ENCODE measurements around the gene GRIN3B. TPM values are rescaled to one million over a fixed set of nuclear protein-coding genes. Genes with fewer than 3 reads are reported as not detected.

GRIN3B gene
- total and polyA plus RNA-seq, 2 experiments from 2014 or later: 3.0 to 8.5 TPM

DNA sequence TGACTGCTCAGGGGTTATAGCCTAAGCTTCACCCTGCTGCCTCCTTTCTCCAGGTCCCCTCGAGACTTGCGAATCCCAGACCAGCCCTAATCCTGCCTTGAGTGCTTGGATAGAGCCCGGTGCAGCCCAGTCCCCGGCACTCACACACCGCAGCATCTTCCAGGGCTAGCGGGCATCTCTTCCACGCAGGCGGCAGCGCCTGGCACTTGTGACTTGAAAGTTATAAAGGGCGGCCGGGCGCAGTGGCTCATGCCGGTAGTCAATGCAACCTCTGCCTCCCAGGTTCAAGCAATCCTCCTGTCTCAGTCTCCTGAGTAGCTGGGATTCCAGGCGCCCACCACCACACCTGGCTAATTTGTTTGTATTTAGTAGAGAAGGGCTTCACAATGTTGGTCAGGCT lies 14.1 kb upstream of the GRIN3B start:
- Histone ChIP-seq H3K9me3 (ENCODE audit: low read depth) (no peaks in the 10 kb centered on the region), H3K4me1 (ENCODE audit: low read depth) (no peaks in the 10 kb centered on the region), H3K27ac (no peak overlapping the region)

DNA sequence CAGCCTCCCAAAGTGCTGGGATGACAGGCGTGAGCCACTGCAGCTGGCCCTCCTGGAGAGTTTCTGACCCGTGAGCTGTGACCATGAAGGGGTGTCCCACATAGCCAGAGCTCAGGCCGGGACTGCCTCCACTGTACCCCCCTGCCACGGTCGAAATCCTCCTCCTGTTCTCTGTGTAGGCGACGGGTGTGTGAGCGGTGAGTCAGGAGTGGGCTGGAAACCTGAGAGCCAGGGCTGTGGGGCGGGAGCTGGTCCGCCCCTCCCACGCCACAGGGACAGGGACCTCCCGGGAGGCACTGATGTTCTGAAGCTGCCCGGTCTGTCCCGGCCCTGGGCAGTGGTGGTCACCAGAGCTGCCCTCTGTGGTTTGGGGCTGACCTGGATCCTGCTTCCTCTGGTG lies 12.1 kb upstream of the GRIN3B start:
- no peaks in the 10 kb centered on the region for H3K4me1 ChIP-seq (ENCODE audit: low read depth)
- DNase-seq (ENCODE audit: low read depth in 1 of 2, low spot score in 1 of 2): no peak
- H3K9me3 ChIP-seq (ENCODE audit: low read depth): no peaks in the 10 kb centered on the region
- TF ChIP-seq, protein P1, sequence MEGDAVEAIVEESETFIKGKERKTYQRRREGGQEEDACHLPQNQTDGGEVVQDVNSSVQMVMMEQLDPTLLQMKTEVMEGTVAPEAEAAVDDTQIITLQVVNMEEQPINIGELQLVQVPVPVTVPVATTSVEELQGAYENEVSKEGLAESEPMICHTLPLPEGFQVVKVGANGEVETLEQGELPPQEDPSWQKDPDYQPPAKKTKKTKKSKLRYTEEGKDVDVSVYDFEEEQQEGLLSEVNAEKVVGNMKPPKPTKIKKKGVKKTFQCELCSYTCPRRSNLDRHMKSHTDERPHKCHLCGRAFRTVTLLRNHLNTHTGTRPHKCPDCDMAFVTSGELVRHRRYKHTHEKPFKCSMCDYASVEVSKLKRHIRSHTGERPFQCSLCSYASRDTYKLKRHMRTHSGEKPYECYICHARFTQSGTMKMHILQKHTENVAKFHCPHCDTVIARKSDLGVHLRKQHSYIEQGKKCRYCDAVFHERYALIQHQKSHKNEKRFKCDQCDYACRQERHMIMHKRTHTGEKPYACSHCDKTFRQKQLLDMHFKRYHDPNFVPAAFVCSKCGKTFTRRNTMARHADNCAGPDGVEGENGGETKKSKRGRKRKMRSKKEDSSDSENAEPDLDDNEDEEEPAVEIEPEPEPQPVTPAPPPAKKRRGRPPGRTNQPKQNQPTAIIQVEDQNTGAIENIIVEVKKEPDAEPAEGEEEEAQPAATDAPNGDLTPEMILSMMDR (IDR thresholded peaks at IDR 0.05; ENCODE audit: low read depth, low read length): no peak
- peaks cover 19% of the 10 kb centered on the region for H3K36me3 ChIP-seq
- H3K27ac ChIP-seq: no peak overlapping the region
- no peaks in the 10 kb centered on the region for H3K27me3 ChIP-seq
- H3K4me3 ChIP-seq: no peak overlapping the region

More for the DNA sequence above, 14.1 kb upstream of the GRIN3B start:
- DNase-seq (ENCODE audit: low read depth in 1 of 2, low spot score in 1 of 2): no peak
- Histone ChIP-seq H3K4me3 (no peak overlapping the region), H3K27me3 (no peaks in the 10 kb centered on the region), H3K36me3 (peaks cover 19% of the 10 kb centered on the region)
- TF ChIP-seq, protein P1 (IDR thresholded peaks at IDR 0.05; ENCODE audit: low read depth, low read length): no peak

DNA sequence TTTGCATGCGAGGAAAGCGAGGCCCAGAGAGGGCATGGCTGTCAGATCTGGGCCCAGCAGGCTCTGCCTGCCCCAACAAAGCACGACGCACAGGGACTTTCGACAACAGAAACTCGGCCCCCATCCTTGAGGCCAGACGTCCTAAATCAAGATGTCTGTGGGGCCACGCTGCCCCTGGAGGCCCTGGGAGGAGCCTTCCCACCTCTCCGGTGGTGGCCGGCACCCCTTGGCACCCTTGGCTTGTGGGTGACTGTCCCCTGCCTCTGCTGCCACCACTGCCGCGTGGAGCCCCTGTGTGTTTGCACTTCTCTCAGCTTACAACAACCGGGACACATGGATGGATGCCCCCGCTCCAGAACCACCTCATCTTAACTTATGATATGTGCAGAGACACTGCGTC lies 11.7 kb upstream of the GRIN3B start:
- Histone ChIP-seq H3K27ac (no peak overlapping the region), H3K27me3 (no peaks in the 10 kb centered on the region), H3K36me3 (peaks cover 19% of the 10 kb centered on the region), H3K4me1 (ENCODE audit: low read depth) (no peaks in the 10 kb centered on the region), H3K9me3 (ENCODE audit: low read depth) (no peaks in the 10 kb centered on the region), H3K4me3 (no peak overlapping the region)
- TF ChIP-seq, protein P1 (IDR thresholded peaks at IDR 0.05; ENCODE audit: low read depth, low read length): no peak
- DNase-seq (ENCODE audit: low read depth in 1 of 2, low spot score in 1 of 2): no peak

DNA sequence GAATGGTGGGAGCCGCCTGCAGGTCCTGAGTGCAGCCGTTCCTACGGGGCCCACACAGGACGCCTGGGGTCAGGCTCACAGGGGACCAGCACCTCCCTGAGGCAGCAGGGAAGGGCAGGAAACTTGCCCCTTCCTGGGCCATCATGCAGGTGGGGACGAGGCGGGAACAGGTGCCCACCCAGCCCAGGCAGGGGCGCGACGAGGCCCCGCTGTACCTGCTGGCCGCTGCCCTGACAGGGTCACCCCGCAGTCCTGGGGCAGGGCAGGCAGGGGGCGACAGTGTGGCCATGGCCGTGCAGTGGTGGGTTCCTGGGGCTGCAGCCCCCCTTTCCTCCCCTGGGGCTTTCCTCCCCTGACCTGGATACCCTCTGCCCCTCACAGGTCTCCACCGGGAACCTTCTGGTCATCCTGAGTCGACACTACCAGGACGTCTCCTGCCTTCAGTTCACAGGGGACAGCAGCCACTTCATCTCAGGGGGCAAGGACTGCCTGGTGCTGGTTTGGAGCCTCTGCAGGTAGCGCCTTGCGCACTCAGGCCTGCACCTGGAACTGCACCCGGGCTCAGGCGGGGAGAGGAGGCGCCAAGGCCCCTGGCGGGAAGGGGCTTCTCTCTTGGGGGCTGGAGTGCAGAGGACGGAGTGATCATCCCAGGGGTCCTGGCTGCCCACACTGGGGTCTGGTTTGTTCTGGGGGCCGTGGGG lies 10.7 kb upstream of the GRIN3B start:
- Histone ChIP-seq H3K27ac (no peak overlapping the region), H3K36me3 (peaks cover 19% of the 10 kb centered on the region), H3K4me3 (no peak overlapping the region), H3K9me3 (ENCODE audit: low read depth) (no peaks in the 10 kb centered on the region), H3K4me1 (ENCODE audit: low read depth) (no peaks in the 10 kb centered on the region), H3K27me3 (no peaks in the 10 kb centered on the region)
- TF ChIP-seq, protein P1 (IDR thresholded peaks at IDR 0.05; ENCODE audit: low read depth, low read length): peak; percentile 29
- no peak for DNase-seq (ENCODE audit: low read depth in 1 of 2, low spot score in 1 of 2)

DNA sequence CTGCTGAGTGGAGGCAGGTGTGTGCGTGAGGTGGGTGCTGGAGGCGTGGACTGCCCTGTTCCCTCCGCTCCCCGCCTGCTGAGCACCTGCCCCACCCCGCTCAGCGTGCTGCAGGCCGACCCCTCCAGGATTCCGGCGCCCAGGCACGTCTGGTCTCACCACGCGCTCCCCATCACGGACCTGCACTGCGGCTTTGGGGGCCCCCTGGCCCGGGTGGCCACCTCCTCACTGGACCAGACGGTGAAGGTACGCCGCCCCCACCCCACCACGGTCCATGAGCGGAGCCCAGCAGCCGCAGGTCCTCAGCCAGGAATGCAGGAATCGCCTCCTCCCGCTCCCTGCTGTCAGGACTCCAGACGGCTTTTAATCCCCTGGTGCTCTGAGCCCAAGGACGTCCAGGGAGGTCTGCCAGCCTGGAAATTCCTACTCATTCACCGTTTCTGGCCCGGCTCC lies 10.1 kb upstream of the GRIN3B start:
- peaks cover 19% of the 10 kb centered on the region for H3K36me3 ChIP-seq
- no peak overlapping the region for H3K4me3 ChIP-seq
- H3K27ac ChIP-seq: no peak overlapping the region
- TF ChIP-seq, protein P1 (IDR thresholded peaks at IDR 0.05; ENCODE audit: low read depth, low read length): no peak
- H3K4me1 ChIP-seq (ENCODE audit: low read depth): no peaks in the 10 kb centered on the region
- H3K9me3 ChIP-seq (ENCODE audit: low read depth): no peaks in the 10 kb centered on the region
- no peaks in the 10 kb centered on the region for H3K27me3 ChIP-seq
- DNase-seq (ENCODE audit: low read depth in 1 of 2, low spot score in 1 of 2): no peak
